ENCODE measurements around the gene ABCC9. TPM values are rescaled to one million over a fixed set of nuclear protein-coding genes. Genes with fewer than 3 reads are reported as not detected.
A peak's percentile ranks its signal among the peaks of the same experiment; 100 is the strongest.
"Not testable (repeated sequence)": the region's sequence is repeated elsewhere in the genome, so short reads cannot be mapped to it uniquely, and the experiment has no call there.

Gene ABCC9
- total RNA-seq, 1 donor from 2014 or later = 22.1 TPM

DNA sequence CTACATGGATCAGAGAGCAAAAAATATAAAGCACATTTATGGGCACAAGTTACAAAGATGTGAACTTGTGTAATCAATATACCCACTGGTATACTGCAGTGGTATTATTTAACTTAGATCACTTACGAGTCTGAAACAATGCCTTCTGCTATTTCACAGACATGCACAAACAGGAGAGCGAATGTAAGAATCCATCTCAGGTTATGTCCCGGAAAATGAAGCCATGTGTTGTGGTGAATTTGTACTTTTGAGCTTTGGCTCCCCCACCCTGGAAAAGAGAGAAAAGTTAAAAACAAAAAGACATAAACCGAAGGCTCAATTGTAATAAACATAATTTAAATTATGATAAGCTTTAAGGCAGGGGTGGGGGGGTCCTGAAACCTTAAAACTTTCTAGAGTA, 7.6 kb downstream of the ABCC9 start:
- no peak for DNase-seq (ENCODE audit: low spot score)

DNA sequence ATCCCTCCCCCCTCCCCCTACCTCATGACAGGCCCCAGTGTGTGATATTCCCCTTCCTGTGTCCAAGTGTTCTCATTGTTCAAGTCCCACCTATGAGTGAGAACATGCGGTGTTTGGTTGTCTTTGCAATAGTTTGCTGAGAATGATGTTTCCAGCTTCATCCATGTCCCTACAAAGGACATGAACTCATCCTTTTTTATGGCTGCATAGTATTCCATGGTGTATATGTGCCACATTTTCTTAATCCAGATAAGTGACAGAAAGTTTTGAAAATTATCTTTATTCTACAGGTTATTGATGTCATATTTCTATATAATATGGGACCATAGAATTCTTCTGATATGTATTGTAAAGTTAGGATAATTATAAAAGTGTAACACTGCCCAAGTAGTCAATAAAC, 11.3 kb downstream of the ABCC9 start:
- not testable (repeated sequence) for DNase-seq (ENCODE audit: low spot score)

DNA sequence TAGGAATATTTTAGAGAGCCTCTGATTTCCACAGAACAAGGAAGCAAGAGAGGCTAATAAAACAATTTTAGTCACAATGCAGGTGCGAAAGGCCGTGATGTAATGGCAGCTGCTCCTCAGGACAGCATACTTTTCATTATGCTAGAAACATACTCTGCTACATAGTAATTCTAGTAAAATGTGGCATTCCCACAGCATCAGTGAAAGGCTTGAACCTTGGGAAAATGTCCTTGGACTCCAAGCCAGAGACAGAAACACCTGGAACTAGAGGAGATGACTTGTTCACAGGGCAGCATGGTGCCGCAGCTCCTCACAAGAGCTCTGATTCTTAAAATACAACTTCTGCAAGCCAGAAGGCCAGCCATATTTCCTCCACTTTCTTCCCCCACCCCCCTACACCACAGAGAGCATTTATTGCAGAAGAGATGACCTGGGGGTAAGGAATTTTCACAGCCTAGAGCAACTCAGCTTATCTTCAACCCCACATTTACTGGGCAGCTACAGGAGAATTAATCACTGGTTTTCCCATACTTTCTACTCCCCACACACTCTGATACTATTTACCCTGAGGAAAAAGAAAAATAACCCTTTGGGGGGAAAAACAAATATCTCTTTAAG, 15.8 kb downstream of the ABCC9 start:
- no peak for DNase-seq (ENCODE audit: low spot score)

DNA sequence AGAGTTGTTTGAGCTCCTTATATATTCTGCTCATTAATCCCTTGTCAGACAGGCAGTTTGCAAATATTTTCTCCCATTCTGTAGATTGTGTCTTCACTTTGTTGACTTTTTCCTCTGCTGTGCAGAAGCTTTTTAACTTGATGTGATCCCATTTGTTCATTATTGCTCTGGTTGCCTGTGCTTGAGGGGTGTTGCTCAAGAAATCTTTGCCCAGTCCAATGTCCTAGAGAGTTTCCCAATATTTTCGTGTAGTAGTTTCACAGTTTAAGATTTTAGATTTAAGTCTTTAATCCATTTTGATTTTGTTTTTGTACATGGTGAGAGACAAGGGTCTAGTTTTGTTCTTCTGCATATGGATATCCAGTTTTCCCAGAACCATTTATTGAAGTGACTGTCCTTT, 19.8 kb downstream of the ABCC9 start:
- DNase-seq (ENCODE audit: low spot score) = no peak

DNA sequence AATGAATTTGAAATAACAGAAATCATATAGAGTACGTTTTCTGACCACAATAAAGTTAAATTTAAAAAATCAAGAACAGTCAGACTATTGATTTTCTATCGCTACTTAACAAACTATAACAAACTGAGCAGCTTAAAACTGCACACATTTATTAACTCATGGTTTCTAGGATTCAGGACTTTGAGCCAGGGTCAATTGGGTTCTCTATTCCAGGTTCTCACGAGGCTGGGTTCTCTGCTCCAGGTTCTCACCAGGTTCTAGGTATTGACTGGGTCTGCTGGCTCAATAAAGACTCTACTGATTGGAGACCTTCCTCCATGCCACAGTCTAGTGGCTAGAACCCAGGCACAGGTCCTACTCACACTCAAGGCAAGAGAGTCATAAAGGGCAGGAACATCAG, 22.8 kb downstream of the ABCC9 start:
- no peak for DNase-seq (ENCODE audit: low spot score)

DNA sequence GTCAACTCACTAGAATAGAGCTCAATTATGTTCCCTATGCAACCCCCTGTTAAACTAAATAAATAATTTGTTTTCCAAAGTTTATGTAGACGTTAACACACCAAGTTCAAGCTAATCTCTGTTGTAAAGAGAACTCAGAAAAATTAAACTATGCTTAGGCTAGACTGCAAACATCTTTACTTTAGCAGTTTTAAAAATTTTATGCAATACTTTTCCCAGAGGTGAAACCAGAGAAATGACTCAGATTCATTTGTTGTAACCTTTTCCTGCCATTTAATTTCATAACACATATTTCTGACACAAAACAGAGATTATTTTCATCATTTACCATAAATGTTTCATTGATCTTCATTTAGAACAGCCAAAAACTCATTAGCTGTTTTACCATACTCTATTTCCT, 27.4 kb downstream of the ABCC9 start:
- no peak for DNase-seq (ENCODE audit: low spot score)

DNA sequence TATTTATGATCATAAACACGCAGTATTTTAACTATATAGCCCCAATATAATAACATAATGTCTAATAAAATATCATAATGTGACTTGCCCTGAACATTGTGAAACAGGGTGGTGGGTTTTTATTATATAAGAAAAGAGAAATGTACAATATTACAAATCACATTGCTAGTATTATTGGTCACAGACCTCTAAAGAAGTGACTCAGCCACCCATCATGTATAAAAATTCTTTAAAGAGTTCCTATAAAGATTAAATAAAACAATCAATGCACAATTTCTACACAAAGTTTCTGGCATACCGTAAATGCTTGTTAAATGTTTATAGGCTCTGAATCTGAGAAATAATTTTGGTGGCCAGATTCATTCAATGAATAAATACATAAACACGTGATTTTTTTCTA, 28.9 kb downstream of the ABCC9 start:
- DNase-seq (ENCODE audit: low spot score) = no peak

DNA sequence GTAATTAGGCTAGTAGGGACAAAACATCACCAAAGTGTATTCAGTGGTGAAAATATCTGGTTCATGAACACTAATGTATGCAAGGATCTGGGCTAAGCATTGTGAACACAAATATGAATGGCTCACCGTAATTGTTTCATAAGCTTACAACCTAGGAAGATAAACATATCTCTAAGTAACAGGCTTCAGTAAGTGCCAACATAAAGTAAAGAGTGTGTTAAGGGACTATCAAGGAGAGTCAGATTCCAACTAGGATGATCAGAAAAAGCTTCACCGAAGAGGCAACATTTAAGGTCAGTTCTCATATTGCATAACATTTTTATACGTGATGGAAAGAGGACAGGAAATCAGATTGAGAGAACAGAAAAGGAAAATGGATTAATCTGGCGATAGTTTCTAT, 29.4 kb downstream of the ABCC9 start:
- DNase-seq (ENCODE audit: low spot score) = no peak

DNA sequence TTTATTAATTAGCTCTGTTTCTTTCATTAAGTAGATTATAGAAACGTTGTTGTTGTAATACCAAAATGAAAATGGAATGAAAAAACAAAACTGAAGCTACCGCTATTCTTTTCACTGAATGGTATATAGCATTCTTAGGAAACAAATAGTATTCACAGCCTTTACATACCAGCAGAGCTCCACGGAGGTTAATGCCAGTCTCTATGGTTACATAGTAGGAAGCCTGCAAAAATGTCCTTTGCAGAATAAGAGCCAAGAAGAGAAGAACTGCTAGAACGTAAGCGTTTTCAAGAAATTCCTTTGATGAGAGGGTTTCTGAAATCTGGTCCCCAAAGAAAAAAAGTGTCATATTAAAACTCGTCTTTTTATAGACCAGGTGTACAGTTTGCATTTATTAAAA, 30.6 kb downstream of the ABCC9 start:
- DNase-seq (ENCODE audit: low spot score) = no peak

DNA sequence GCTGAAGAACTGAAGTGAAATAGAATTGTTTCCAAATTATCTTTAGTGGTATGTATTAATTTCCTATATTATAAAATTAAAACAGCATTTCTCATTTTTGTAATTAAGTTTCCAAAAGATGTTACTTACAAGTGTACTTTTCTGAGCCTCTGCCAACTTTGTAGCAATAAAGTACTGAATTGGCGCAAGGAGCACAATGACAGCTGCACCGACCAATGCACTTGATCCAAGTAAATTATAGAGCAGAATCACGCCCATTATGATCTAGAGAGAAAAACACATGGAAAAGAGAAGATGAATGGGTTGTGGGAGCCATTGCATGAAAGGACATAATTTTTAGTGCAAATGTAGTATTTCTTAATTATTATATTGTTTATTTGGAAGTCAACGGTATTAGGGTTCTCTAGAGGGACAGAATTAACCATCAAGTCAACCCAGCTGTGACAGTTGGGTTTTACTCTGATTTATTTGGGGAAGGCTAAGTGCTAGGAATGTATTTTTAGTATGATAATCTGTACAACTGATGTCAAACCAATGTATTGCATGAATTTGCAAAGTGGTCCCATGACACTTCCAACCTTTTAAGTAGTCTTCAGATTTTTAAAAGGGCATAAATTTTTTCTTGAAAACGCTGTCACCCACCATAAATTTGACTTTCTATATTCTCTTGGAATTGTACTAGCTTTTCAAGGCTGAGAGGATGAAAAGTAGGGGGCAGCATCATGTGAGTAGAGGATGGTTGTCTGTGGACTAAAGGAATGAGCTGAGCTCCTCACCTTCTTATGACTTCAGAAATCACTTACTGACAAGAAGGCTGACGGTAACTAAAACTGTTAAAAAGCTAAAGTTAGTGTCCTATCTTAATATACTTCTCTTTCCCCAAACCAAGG, 33.0 kb downstream of the ABCC9 start:
- no peak for DNase-seq (ENCODE audit: low spot score)

DNA sequence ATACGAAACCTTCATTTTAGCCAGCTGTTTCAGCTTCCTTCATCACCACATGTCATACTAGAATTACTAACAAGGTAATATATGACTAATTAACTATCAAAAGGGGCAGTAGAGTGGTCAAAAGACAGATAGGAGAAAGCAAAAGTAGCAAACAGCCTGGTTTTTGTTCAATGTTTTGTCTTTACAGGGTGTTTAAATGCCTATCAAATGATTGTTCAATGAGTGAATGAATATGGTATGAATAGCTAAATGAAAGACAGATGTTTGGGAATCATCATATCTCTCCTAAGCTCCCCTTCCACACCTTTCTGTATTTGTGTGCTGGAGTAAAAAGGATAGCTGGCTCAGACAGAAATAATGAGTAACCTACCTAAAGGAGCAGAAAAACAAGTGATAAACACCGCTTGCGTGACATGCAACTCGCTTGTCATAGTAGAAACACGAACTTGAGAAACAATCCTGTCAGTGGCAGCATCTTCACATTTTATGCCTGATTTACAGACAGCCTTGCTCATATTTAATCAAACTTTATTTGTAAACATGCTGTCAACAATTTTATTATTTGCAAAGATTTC, 34.2 kb downstream of the ABCC9 start:
- DNase-seq (ENCODE audit: low spot score) = no peak

DNA sequence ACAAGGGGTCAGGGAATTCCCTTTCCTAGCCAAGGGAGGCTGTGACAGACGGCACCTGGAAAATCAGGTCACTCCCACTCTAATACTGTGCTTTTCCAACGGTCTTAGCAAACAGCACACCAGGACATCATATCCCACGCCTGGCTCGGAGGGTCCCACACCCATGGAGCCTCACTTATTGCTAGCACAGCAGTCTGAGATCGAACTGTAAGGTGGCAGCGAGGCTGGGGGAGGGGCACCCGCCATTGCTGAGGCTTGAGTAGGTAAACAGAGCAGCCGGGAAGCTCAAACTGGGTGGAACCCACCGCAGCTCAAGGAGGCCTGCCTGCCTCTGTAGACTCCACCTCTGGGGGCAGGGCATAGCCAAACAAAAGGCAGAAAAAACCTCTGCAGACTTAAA, 41.7 kb downstream of the ABCC9 start:
- DNase-seq (ENCODE audit: low spot score) = not testable (repeated sequence)

DNA sequence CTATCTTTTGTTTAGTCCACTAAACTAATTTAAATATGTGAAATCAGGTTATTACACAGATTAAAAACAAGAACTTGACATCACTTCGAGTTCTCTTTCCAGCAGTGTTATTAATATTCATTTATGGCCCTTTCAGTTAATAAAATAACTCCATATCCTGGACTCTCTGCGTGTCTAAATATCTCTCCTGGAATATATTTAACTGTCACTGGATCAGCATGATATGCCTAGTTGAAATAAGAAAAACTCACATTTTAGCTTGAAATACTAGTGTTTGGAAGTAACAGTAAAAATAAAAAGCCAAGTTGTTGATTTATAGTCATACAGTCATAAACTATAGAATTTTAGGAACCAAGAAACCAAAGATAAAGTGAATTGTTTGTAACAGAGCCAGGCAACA, 45.6 kb downstream of the ABCC9 start:
- no peak for DNase-seq (ENCODE audit: low spot score)

DNA sequence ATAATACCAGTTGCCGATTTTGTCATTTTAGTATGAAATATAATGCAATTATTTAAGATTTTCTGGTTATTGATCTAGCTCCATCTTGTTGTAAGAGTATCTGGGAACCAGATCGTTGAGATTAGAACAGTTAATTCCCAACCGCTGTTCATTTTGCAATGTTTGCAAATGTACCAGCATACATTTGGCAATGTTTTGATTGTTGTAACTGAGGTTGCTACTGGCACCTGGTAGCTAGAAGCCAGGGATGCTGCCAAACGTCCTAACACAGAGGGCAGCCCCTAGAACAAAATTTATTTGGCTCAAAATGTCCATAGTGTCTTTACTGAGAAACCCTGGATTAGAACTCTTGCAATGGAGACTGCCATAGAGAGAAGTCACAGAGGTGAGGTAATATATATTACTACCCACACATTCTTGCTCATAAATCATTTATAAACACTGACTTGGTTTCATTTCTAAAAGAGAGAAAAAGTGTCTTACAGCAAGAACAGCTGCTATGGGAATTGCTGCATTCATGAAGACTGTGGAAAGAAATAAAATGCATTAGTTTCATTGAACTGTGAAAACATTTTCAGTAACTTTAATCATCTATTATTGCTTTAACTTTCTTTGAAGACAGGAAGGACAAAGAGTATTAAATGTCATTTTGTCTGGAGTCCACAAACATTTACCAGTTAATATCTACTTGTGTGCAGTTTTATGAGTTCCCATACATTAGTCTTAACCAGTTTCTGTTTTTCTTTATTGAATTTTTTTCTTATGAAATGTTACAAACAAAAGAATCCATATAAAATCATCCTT, 46.2 kb downstream of the ABCC9 start:
- no peak for DNase-seq (ENCODE audit: low spot score)

DNA sequence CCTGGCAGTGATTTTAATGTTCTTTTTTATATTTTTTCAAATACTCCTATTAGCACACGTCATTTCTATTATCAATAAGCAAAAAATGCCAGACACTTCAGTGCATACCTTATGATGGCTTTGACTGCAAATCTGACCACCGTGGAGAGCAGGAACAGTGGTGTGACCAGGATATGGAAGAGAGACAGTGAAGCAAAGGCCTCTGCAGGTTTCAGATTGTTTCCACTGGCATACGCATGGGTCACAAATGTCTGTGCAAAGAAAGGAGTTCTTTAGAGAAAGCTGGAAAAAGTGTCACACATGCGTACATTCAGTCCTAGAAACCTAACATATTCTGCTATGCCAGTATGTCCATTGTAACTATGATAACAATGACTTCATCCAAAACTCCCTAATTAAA, 47.3 kb downstream of the ABCC9 start:
- DNase-seq (ENCODE audit: low spot score) = no peak

DNA sequence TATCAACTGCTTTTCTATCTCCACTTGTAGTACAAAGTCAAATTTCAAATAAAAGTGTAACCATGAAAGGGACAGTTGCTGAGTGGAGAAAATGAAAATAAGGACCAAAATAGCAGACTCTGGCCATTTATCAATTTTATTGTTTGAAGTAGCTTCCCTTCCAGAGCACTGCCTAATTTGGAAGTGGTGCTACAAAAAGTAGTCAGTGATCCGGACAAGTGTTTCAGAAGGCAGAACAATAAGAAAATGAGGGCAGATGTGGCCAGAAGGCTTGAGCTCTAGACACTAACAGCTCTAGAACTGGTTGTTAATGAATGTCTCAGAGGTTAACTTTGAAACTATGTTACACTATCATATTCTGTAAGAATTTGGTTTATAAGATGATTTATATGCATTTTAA, 48.9 kb downstream of the ABCC9 start:
- no peak for DNase-seq (ENCODE audit: low spot score)

DNA sequence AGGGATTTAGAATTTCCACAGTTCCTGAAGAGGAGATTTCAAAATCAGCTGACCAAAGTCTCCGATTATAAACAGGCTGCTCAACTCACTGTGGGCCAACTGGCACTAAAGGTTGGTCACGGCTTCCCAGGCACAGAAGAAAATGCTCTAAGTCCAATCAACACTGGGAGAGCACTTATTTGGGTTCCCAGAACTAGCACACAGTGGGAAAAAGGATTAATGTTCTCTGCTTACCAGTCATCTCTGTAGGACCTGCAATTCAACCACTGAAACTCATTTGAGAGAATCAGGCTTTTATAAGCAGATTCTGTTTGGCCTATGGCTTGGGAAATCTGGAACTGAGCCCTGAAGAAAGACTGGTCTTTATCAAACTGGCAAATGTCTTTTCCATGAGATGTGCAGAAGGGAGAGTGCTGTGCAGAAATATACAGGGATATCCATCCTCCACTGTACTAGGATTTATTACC, 49.4 kb downstream of the ABCC9 start:
- DNase-seq (ENCODE audit: low spot score) = peak; percentile 43

DNA sequence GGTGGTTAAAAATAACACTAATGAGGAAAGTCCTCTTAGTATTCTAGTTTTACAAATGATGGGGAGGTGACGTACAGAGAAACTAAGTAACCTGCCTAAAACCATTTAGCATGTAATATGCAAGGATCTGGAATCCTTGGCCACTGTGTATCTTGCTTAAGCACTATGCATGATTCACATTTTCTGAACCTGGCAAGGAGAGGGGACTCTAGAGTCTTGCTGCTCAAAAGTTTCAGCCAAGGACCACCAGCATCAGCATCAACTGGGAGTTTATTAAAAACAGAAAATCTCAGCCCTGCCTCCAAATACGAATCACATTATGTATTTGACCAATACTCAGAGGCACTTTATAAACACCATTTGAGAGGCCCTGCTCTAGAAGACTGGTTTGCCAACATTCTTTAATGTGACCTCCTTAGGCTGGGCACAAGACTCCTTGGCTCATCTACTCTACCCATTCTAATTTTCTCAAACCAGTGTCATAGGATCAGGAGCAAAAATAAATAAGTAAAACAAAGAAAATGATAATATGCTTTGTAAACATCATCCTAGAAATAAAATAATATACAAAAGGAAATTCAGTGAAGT, 52.9 kb downstream of the ABCC9 start:
- no peak for DNase-seq (ENCODE audit: low spot score)

DNA sequence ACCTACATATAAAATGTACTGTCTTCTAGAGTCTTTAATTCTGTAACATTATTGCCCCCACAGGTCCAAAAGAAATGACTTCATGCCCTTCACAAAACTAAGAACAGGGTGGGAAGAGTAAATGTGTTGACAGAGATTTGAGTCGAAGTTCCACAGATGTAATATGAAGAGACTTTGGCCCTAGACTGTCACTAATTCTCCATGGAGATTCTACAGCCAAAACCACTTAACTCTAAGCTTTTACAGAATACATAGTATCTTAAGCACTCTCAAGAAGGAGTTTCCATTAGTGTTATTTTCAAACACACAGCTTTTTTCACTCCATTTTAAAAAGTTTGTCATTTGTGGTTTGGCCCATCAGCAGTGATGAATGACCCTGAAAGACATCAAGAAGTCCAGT, 56.3 kb downstream of the ABCC9 start:
- no peak for DNase-seq (ENCODE audit: low spot score)

DNA sequence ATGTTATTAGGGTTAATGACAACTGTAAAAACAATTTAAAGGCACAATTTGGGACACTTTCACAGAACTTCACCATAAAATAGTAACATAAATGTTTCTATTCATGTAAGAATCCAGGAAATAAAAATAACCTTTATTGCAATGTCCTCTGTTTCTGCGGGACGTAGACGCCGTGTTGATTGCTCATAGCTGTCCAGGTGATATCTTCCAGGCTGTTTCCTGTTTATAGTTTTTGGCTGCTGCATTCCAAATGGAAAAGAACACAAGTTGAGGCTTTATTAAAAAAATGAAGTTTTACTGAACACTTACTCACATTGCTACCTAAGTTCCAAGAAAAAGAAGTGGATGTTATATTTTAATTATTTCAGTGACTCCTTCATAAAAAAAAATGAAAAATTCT, 58.6 kb downstream of the ABCC9 start:
- no peak for DNase-seq (ENCODE audit: low spot score)

DNA sequence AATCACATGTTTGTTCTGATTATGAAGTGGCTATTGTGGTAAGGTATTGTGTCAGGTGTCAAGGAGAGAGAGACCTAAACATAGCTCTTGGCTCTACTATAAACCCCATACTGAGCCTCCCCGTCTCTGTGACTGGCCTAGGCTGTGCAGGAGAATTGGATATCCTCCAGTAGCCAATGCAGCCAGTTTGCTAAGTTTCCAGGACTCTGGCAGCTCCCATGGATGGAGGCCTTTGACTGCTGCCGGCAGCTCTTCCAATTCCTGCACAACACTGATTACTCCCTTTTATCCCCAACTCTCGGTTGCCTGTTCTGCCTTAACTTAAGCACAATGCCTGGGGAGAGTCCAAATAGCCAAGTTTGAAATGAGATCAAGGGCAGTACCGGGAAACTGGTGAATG, 59.3 kb downstream of the ABCC9 start:
- no peak for DNase-seq (ENCODE audit: low spot score)

DNA sequence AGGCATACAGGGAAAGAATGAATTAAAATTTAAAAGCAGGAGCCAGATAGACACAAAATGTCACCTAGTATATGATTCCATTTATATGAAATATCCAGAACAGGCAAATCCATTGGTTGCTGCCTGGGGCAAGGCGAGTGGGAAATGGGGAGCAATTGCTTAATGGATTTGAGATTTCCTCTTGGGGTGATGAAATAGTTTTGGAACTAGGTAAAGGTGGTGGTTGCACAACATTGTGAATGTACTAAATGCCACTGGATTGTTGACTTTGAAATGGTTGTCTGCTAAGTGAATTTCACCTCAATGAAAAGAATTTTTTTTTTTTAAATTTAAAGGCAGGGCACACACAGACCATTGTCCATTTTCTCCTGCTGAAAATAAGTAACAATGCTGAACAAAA, 61.9 kb downstream of the ABCC9 start:
- no peak for DNase-seq (ENCODE audit: low spot score)

Data from ureter (tissue), 1 donor.